Panc1 (cell line): Measurements from ENCODE around the gene OIP5.

ENCODE experiments used
- POLR2AphosphoS5 ChIP-seq: IDR thresholded peaks from 2 replicates; pipeline ENCODE4 v1.6.1; 2012; ENCODE audit warnings: mild to moderate bottlenecking, low read depth, low read length, moderate library complexity
- TF ChIP-seq, protein P1 (sequence below): fragments of 450-650 bp; IDR thresholded peaks from 2 replicates; pipeline ENCODE4 v1.5.1; 2017; ENCODE audit warnings: mild to moderate bottlenecking
- TF ChIP-seq, protein P2 (sequence below), 2 experiments: IDR thresholded peaks; 2 replicates each; pipeline ENCODE4 v1.6.1; 2011 to 2012; ENCODE audit warnings: low read depth in 2 of 2, control low read depth in 1 of 2, low read length in 1 of 2, mild to moderate bottlenecking in 1 of 2, moderate library complexity in 1 of 2; ENCODE audit not compliant: insufficient read depth in 1 of 2

DNA sequence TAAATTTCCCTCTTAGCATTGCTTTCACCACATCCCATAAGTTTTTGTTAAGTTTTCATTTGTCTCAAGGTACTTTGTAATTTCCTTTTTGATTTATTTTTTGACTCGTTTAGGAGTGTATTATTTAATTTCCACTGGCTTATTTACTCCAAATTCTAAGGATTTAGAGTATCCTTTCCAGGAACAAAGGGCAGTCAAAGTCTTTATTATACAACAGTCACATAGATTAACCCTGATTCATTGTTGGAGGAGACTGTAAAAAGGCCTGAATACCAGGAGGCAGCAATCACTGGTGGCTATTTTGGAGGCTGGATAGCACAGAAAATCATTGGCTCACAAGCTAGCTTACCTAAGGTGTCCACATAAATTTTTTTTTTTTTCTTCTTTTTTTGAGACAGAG, 39.9 kb downstream of the OIP5 start:
- TF ChIP-seq, protein P1, sequence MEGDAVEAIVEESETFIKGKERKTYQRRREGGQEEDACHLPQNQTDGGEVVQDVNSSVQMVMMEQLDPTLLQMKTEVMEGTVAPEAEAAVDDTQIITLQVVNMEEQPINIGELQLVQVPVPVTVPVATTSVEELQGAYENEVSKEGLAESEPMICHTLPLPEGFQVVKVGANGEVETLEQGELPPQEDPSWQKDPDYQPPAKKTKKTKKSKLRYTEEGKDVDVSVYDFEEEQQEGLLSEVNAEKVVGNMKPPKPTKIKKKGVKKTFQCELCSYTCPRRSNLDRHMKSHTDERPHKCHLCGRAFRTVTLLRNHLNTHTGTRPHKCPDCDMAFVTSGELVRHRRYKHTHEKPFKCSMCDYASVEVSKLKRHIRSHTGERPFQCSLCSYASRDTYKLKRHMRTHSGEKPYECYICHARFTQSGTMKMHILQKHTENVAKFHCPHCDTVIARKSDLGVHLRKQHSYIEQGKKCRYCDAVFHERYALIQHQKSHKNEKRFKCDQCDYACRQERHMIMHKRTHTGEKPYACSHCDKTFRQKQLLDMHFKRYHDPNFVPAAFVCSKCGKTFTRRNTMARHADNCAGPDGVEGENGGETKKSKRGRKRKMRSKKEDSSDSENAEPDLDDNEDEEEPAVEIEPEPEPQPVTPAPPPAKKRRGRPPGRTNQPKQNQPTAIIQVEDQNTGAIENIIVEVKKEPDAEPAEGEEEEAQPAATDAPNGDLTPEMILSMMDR = no peak
- no peak for TF ChIP-seq POLR2AphosphoS5
- TF ChIP-seq, protein P2, sequence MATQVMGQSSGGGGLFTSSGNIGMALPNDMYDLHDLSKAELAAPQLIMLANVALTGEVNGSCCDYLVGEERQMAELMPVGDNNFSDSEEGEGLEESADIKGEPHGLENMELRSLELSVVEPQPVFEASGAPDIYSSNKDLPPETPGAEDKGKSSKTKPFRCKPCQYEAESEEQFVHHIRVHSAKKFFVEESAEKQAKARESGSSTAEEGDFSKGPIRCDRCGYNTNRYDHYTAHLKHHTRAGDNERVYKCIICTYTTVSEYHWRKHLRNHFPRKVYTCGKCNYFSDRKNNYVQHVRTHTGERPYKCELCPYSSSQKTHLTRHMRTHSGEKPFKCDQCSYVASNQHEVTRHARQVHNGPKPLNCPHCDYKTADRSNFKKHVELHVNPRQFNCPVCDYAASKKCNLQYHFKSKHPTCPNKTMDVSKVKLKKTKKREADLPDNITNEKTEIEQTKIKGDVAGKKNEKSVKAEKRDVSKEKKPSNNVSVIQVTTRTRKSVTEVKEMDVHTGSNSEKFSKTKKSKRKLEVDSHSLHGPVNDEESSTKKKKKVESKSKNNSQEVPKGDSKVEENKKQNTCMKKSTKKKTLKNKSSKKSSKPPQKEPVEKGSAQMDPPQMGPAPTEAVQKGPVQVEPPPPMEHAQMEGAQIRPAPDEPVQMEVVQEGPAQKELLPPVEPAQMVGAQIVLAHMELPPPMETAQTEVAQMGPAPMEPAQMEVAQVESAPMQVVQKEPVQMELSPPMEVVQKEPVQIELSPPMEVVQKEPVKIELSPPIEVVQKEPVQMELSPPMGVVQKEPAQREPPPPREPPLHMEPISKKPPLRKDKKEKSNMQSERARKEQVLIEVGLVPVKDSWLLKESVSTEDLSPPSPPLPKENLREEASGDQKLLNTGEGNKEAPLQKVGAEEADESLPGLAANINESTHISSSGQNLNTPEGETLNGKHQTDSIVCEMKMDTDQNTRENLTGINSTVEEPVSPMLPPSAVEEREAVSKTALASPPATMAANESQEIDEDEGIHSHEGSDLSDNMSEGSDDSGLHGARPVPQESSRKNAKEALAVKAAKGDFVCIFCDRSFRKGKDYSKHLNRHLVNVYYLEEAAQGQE (IDR thresholded peaks at IDR 0.05; ENCODE audit: insufficient read depth in 1 of 2, low read depth in 2 of 2, low read length in 1 of 2) = no peak
